ENCODE results near the gene MMS22L. TPM values are rescaled to one million over a fixed set of nuclear protein-coding genes. Genes with fewer than 3 reads are reported as not detected.

The MMS22L gene
- polyA plus RNA-seq, 3 donors: 1.6 to 3.4 (median 2.1) TPM

DNA sequence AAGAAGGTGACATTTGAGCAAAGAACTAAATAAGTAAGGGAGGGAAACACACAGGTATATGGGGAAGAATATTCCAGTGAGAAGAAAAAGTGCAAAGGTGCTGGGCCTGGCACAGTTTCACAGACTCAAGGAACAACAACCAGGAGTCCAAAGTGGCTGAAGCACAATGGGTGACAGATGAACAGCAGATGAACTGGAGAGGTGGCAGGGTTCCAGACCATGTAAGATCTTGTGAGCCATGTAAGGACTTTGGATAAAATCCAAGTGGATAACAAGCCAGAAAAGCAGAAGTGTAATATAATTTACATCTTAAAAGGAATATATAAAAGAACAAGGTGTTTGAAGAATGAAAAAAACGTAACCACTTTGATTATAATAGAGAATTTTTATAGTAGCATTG lies 87.9 kb downstream of the MMS22L start:
- H3K4me1 ChIP-seq (ENCODE audit: control insufficient read depth in 1 of 2, insufficient read depth in 2 of 2, low read length in 2 of 2): no peaks in the 10 kb centered on the region
- no peak for TF ChIP-seq CTCF (IDR thresholded peaks at IDR 0.05)
- H3K9me3 Mint-ChIP-seq: no peaks in the 10 kb centered on the region
- intact Hi-C loops (cut with micrococcal nuclease): no loop called here
- WGBS (ENCODE audit: insufficient coverage): no CpG with 5 or more reads among the region's 1 CpG
- no peak overlapping the region for H3K4me2 ChIP-seq (replicated peaks; ENCODE audit: extremely low read depth, low read length, poor library complexity, severe bottlenecking)
- peaks cover 3 to 26% of the 10 kb centered on the region in 2 donors for H3K36me3 ChIP-seq (replicated peaks in 1 of 2; ENCODE audit: control insufficient read depth in 1 of 2, insufficient read depth in 2 of 2, low read length in 2 of 2)
- H3K27me3 ChIP-seq (ENCODE audit: control insufficient read depth in 2 of 2, insufficient read depth in 2 of 2, low read length in 2 of 2): no peaks in the 10 kb centered on the region
- no peak for DNase-seq
- peaks cover 23 to 36% of the 10 kb centered on the region in 2 donors for H3K36me3 Mint-ChIP-seq
- no peaks in the 10 kb centered on the region for H4K20me1 ChIP-seq (ENCODE audit: insufficient read depth, low read length)
- H3K79me2 ChIP-seq (ENCODE audit: insufficient read depth, low read length): no peaks in the 10 kb centered on the region
- no peaks in the 10 kb centered on the region for H3K9me3 ChIP-seq (replicated peaks in 1 of 2; ENCODE audit: control insufficient read depth in 1 of 2, insufficient read depth in 1 of 2, low read length in 2 of 2)
- no peak overlapping the region for H3K9ac ChIP-seq (ENCODE audit: insufficient read depth, low read length, poor library complexity, severe bottlenecking)
- H3K4me1 Mint-ChIP-seq: no peaks in the 10 kb centered on the region
- H3K27me3 Mint-ChIP-seq (ENCODE audit: low read depth in 3 of 3): peaks cover 0 to 1% (median 0%) of the 10 kb centered on the region in 3 donors
- no peak overlapping the region for H3K27ac ChIP-seq (ENCODE audit: low read depth in 1 of 2, low read length in 2 of 2)
- H3K27ac Mint-ChIP-seq: no peak overlapping the region
- no peak overlapping the region for H3K4me3 Mint-ChIP-seq
- no peak overlapping the region for H2AFZ ChIP-seq (ENCODE audit: insufficient read depth, low read depth, low read length, poor library complexity, severe bottlenecking)
- no peak overlapping the region for H3K4me3 ChIP-seq (replicated peaks in 1 of 3; ENCODE audit: low read depth in 2 of 3, low read length in 3 of 3)

GRCh38 chr6:97189767-97190166 lies 93.2 kb downstream of the MMS22L start:
- intact Hi-C loops (cut with micrococcal nuclease): loop anchor here in 1 of 2 donors (5.0 kb wide), 1 partner anchor 208 kb away; no protein-coding TSS in a partner anchor
- Histone ChIP-seq H3K36me3 (replicated peaks in 1 of 2; ENCODE audit: control insufficient read depth in 1 of 2, insufficient read depth in 2 of 2, low read length in 2 of 2) (peaks cover 0 to 18% of the 10 kb centered on the region in 2 donors), H3K79me2 (ENCODE audit: insufficient read depth, low read length) (no peaks in the 10 kb centered on the region), H3K4me2 (replicated peaks; ENCODE audit: extremely low read depth, low read length, poor library complexity, severe bottlenecking) (no peak overlapping the region), H3K4me3 (replicated peaks in 1 of 3; ENCODE audit: low read depth in 2 of 3, low read length in 3 of 3) (no peak overlapping the region), H2AFZ (ENCODE audit: insufficient read depth, low read depth, low read length, poor library complexity, severe bottlenecking) (no peak overlapping the region), H3K27me3 (ENCODE audit: control insufficient read depth in 2 of 2, insufficient read depth in 2 of 2, low read length in 2 of 2) (no peaks in the 10 kb centered on the region), H4K20me1 (ENCODE audit: insufficient read depth, low read length) (no peaks in the 10 kb centered on the region), H3K9ac (ENCODE audit: insufficient read depth, low read length, poor library complexity, severe bottlenecking) (no peak overlapping the region), H3K4me1 (ENCODE audit: control insufficient read depth in 1 of 2, insufficient read depth in 2 of 2, low read length in 2 of 2) (no peaks in the 10 kb centered on the region), H3K9me3 (replicated peaks in 1 of 2; ENCODE audit: control insufficient read depth in 1 of 2, insufficient read depth in 1 of 2, low read length in 2 of 2) (no peaks in the 10 kb centered on the region), H3K27ac (ENCODE audit: low read depth in 1 of 2, low read length in 2 of 2) (no peak overlapping the region)
- Mint-ChIP-seq H3K27me3 (ENCODE audit: low read depth in 3 of 3) (peaks cover 0 to 1% (median 0%) of the 10 kb centered on the region in 3 donors), H3K4me1 (no peaks in the 10 kb centered on the region), H3K36me3 (peaks cover 7 to 12% of the 10 kb centered on the region in 2 donors), H3K27ac (no peak overlapping the region), H3K4me3 (no peak overlapping the region), H3K9me3 (no peaks in the 10 kb centered on the region)
- DNase-seq: no peak
- WGBS (ENCODE audit: insufficient coverage): no CpG with 5 or more reads among the region's 1 CpG
- no peak for TF ChIP-seq CTCF (IDR thresholded peaks at IDR 0.05)
